HG02610 (cell line): ENCODE data around the gene HES3.

ENCODE experiments used
- ATAC-seq: cut with Tn5 transposase; IDR thresholded peaks from one replicate; pipeline ENCODE4 v1.9.1; 2021; ENCODE audit warnings: mild to moderate bottlenecking, moderate library complexity; ENCODE audit not compliant: unreplicated experiment

Gene HES3

DNA sequence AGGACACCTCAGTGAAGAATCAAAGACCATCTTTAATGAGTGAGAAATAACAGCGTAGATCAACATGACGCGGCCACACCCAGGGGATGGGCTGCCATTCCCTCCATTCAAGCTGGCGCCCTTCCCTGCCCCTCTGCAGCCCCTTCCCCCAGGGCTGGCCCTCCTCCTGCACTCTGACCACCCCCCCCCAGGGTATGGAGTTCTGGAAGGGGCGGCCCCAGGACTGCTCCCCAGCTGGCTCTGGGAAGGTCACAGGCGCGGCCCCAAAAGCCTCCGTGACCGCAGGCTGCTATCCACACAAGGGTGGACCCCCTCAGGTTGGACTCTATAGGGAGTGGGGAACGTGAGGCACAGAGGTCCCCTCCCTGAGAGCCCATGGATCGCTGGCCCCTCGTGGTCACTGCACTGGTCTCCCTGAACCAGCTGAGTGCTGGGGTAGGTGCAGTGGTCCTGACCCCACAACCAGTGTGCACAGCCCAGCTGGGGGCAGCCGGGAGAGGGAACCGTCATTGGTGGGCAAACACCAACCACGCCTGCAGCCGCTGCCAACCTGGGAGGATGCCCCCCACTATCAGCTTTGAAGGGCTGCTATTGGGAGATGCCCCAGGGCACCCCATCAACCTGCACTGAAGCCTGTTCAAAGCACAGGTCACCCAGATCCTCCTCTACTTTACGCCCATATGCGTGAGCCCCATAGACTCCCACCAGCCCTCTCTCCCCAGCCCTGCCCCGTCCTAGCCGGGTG lies 33.0 kb downstream of the HES3 start:
- no peak for ATAC-seq

GRCh38 chr1:6278263-6278662 lies 34.3 kb downstream of the HES3 start:
- no peak for ATAC-seq

GRCh38 chr1:6279066-6279465 lies 35.1 kb downstream of the HES3 start:
- ATAC-seq: no peak

- ATAC-seq: no peak
Measured at GRCh38 chr1:6279613-6280383, 35.8 kb downstream of the HES3 start.

DNA sequence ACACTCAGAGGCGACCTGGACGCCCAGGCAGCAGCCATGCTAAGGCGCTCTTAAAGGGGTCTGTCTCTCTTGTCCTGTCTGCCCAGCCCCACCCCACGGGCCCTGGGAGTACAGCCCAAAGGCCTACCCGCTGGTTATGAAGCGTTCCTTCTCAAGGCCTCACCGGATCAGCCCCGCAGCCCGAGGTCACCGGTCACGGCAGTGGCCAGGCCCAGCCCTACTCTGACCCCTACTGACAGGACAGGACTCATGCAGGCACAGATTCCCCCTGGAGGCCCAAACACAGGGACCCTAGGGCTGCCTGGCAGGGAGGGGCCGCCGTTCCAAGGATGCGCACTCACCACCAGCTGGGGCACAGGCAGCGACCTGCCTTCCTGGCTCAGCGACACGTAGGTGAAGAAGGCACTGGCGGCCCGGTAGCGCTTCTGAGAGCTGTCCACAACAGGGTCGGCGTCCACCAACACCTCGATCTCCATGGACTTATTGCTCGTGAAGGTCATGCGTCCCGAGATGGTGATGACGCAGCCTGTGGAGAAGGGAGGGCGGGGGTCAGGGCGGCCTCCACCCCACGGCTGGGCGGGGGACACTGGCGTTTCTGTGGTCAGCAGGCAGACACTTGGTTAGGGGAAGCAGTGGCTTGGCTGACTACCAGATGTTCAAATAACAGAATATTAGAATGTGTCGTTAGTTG lies 36.9 kb downstream of the HES3 start:
- no peak for ATAC-seq

GRCh38 chr1:6281511-6282402 lies 37.8 kb downstream of the HES3 start:
- ATAC-seq: no peak

DNA sequence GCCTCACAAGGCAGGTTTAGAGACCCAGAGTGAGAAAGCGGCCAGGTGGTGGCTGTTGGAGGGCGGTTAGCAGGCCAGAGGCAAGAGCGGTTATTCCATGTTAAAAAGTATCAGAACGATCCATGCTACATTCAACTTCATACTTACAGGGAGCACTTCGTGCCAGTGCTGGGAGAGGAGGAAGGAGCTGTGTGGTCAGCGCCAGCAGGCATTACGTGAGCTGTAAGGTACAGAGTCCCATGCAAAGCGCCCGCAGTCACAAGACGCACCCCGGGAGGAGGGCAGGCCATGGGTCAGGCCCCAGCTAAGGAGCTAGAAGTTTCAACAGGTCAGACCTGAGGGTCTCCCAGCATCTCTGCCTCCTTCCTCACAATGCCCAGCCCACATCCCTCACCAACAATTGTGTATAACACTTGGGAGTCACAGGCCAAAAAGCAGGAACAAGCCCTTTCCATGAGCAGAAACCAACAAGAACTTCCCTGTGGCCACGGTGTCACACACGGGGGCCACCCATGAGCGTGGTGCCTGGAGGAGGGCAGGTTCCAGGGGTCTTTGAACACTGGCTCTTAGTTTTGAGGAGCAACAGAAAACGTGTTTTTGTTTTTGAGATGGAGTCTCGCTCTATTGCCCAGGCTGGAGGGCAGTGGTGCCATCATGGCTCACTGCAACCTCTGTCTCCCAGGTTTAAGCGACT lies 38.7 kb downstream of the HES3 start:
- no peak for ATAC-seq

DNA sequence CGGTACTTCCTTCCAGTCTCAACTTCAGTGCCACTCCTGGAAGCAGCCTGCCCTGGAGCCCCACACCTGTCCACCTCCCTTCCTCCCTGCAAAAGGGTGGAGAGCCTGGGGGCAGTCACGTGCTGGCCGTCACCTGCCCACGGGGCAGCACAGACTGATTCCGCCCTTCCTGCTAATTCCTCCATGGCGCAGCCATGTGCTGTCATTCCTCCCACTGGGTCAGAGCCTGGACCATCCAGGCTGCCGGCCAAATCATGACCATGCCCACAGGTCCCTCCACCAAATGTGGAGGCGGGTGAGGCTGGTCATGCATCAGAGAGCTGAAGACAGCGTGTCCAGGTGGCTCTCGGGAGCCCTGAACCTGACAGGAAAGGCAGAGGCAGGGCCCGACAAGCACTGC lies 41.4 kb downstream of the HES3 start:
- no peak for ATAC-seq

GRCh38 chr1:6286266-6286665 lies 42.3 kb downstream of the HES3 start:
- no peak for ATAC-seq

GRCh38 chr1:6287029-6287428 lies 43.0 kb downstream of the HES3 start:
- ATAC-seq: no peak

DNA sequence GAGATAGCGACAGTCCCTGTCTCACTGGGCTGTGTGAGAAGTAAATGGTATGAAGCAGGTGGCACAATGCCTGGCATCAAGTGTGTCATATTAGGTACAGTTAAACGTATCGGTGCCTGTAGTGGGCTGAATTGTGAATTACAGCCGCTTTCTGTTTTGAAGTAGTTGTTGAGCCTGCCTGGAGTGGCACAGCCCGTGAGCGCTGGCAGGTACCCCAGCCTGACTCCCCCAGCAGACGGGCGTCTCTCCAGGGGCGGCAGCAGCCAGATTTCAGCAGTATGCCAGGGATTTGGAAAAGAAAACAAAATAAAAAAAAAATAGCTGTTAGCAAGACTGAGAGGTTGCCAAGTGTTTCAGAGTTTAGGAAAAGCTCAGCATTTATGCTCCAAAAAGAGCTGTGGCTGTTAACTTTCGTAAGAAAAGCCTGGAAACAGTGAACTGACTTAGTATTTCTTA lies 43.5 kb downstream of the HES3 start:
- ATAC-seq: no peak

- ATAC-seq: no peak
Measured at GRCh38 chr1:6288026-6288425, 44.0 kb downstream of the HES3 start.

DNA sequence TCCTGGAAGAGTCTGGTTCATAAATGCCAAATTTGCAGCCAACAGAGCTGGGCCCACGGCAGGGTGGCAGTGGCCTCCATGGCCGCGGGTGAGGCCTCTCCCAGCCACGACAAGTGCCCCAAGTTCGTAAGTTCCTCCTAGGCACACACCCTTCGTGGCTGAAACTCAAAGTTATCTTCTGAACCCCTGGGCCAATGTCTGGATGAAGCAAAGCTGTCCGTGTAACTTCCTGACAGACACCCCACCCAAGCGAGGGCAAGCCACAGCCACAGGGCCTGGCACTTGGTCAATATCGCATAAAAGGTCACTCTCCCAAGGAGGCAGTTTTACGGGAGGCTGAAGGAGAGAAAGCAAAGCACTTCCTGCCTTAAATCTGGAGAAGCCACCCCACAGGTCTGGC lies 44.7 kb downstream of the HES3 start:
- no peak for ATAC-seq

- no peak for ATAC-seq
Measured at GRCh38 chr1:6292102-6292501, 48.1 kb downstream of the HES3 start.

DNA sequence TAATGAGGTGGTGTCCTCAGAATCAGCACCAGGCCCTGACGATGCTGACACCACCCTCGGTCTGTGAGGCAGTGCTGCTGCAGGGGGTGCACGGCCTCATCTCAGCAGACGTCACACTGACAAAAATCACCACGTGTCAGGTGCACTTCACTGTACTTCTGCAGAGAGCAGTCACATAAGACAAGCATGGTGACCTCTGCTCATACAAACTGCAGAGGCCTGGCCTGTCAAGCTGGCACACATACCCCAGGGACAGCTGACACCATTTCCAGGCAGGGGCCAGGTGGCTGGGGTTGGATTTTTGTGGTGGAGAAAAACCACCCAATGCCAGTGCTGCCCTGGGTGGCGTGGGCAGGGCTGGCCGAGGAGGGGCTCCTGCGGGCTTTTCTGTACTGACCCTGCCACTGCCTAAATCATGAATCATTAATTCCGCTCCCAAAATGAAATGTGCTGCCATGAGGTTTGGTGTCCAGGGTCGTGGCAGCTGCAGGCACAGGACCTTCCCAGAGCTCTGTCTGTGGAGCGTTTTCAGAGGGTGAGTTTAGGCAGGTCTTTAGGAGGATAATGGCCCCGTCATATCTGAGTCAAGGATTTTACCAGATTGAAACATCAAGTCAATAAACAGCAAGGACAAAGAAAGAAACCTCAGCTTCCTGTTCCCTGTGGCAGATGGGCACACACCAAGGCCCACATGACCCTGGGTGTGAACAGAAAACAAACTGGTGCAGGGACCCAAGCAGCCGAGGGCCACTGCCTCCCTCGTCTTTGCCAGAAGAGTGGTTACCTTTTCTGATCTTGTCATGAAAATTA lies 50.3 kb downstream of the HES3 start:
- ATAC-seq: no peak

- no peak for ATAC-seq
Measured at GRCh38 chr1:6294890-6295556, 51.0 kb downstream of the HES3 start.
